IPS-11a (cell line): ENCODE results near the gene PIGT.
A peak's percentile ranks its signal among the peaks of the same experiment; 100 is the strongest.

Experiments used
- H3K4me3 ChIP-seq: one replicate; pipeline ENCODE4 v1.5.1; 2013; ENCODE audit warnings: low read depth, low read length, control low read depth

Gene PIGT

DNA sequence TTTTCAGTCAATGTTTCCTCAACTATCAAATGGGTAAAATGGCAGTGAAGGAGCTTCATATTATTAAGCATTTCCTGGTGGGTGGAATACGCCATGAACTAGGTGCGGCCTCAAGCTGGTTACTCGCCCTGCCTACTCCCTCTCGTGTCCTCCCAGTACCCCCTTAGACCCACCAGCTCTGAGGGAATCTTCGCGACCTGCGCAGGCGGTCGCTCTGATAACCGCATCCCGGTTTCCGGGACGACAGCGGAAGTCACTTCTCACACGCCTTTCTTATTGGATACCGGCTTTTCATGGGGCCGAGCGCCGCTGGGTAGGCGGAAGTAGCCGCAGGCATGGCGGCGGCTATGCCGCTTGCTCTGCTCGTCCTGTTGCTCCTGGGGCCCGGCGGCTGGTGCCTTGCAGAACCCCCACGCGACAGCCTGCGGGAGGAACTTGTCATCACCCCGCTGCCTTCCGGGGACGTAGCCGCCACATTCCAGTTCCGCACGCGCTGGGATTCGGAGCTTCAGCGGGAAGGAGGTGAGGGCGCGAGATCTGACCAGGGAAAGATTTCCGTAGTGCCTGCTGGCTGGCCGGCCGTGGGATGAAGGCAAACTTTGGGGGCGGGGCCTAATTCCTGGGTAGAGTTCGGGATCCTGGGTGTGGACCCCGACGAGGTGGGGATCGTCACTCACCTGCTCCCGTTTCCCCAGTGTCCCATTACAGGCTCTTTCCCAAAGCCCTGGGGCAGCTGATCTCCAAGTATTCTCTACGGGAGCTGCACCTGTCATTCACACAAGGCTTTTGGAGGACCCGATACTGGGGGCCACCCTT is at the start of gene PIGT:
Gene PIGT, plus strand, starts transcription at position 320 of the 816 bp plus-strand sequence. Its CDS starts 16 bp downstream, at position 336.
- peak within 1 kb of the TSS; percentile 95 for H3K4me3 ChIP-seq

- H3K4me3 ChIP-seq: no peak overlapping the region
Measured at GRCh38 chr20:45366192-45366591, 49.7 kb upstream of the PIGT start.

GRCh38 chr20:45366631-45367030 is 49.3 kb upstream of the PIGT start:
- H3K4me3 ChIP-seq: no peak overlapping the region

- H3K4me3 ChIP-seq: no peak overlapping the region
Measured at GRCh38 chr20:45367126-45367525, 48.8 kb upstream of the PIGT start.

- H3K4me3 ChIP-seq: no peak overlapping the region
Measured at GRCh38 chr20:45368221-45368980, 47.5 kb upstream of the PIGT start.

GRCh38 chr20:45370571-45371160 is 45.3 kb upstream of the PIGT start:
- H3K4me3 ChIP-seq: no peak overlapping the region

DNA sequence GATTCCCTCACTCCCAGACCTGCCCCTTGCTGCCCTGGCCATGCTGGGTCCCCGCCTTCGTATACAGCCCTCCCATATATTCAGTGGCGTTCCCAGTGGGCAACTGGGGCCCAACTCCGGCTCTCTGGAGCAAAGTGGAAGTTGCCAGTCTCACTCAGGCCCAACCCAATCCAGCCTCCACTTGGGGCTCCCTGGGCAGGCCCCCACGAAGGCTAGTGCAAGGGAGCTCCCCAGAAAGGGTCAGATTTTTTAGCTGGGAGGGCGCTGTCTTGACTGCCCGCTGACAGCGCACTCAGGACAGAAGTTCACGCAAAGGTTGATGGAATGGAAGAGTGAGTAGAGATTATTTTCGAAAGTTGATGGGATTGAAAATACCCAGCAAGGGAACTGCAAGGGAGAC is 43.7 kb upstream of the PIGT start:
- H3K4me3 ChIP-seq: no peak overlapping the region

DNA sequence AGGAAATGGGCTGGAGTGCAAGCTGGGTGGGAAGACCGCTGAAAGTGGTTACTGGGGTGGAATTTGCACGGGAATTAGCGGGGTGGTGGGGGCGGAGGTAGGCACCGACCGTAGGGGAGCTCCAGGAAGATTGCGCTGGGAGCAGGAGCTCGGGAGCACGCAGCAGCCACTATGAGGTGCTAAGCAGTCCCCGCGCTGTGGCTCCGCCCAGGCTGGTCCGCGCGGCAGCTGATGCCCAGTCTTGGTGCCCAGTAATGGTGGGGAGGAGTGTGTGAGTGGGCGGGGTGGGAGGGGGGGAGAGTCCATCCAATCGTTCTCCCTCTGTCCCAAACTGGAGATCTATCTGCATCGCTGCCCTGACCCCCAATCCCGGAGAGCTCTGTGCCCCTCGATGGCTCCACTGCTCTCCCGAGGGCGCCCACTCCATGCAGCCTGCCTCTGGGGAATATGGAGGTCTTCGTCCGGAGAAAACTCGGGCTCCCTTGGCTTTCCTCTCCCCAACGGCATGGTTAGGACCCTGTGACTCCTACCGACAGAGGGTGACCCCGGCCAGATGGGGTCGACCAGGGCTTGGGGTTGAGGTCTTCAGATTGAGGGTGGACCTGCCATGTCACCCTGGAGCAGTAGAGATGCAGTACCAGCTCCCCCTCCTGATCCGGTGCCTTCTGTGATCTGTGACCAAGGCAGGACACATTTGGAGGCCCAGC is 43.1 kb upstream of the PIGT start:
- peak overlapping the region; percentile 29 for H3K4me3 ChIP-seq

DNA sequence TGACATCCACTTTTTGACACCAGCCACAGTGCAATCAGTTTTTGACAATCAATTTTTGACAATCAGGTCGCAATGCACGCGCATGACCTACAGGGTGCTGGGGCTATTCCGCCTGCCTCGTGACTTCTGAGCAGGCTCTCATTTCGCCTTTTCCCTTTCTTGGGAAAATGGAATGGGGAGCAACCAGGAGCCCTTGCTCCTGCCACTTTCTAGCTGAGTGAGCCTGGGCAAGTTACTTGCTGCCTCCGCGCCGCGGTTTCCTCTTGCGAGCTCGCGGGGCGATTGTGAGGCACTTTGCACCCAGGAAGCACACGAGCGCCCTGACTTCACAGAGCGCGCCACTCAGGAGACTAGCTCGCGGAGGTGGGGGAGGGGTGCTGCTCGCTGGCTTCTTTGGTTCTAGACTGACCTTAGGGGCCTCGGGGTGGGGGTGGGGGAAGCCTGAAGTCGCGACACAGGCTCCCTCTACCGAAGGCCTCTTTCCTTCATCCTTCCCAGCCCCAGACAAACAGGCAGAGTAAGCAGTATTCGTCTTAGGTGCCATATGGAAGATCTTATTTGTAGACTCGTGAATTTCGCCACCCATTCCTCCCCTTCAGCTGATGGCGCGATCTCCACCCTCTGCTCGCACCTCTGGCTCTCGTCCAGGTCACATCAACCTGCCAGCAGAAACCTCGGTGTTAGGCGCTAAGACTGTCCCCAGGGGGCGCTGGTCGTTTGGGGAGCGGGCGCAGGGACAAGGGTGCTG is 42.4 kb upstream of the PIGT start:
- H3K4me3 ChIP-seq: peak overlapping the region; percentile 29

- no peak overlapping the region for H3K4me3 ChIP-seq
Measured at GRCh38 chr20:45374101-45374467, 41.9 kb upstream of the PIGT start.

GRCh38 chr20:45374966-45375365 is 41.0 kb upstream of the PIGT start:
- H3K4me3 ChIP-seq: no peak overlapping the region

DNA sequence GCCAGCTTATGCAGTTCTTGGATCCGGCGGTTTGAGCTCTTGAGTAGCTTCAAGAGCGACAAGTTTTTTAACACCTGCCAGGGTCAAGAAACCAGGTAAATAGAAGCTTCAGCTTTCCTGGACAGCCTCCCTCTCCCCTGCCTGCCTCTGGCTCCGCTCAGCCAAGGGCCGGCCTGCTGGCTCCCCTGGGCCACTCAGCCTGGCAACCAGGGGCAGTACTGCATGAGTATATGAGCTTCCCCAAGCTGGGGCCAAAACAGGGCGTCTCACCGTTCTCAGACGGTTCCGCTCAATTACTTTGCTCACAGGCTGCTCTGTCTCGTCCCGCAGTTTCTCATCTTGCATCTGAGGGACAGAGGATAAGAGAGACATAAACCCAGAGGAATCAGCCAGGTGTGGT is 38.7 kb upstream of the PIGT start:
- H3K4me3 ChIP-seq: no peak overlapping the region

GRCh38 chr20:45378191-45378590 is 37.8 kb upstream of the PIGT start, which contains the start of gene TP53TG5:
Gene TP53TG5 (minus strand): TSS chr20:45378325. CDS start chr20:45378236, 89 bp downstream.
- H3K4me3 ChIP-seq: no peak within 1 kb of the TSS

DNA sequence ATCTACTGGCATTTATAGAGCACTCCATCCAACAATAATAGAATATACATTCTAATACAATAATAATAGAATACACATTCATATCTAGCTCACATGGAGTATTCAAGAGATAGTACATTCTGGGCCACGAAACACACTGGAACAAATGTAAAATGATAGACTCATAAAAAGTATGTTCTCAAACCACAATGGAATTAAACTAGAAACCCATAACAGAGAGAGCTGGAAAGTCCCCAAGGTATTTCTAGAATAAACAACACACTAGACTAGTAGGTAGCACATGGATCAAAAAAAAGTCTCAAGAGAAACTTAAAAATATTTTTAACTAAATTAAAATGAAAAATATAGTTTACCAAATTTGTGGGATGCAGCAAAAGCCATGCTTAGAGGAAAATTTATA is 28.7 kb upstream of the PIGT start:
- no peak overlapping the region for H3K4me3 ChIP-seq

GRCh38 chr20:45390931-45391330 is 25.0 kb upstream of the PIGT start:
- no peak overlapping the region for H3K4me3 ChIP-seq

GRCh38 chr20:45391559-45391958 is 24.4 kb upstream of the PIGT start:
- H3K4me3 ChIP-seq: no peak overlapping the region

DNA sequence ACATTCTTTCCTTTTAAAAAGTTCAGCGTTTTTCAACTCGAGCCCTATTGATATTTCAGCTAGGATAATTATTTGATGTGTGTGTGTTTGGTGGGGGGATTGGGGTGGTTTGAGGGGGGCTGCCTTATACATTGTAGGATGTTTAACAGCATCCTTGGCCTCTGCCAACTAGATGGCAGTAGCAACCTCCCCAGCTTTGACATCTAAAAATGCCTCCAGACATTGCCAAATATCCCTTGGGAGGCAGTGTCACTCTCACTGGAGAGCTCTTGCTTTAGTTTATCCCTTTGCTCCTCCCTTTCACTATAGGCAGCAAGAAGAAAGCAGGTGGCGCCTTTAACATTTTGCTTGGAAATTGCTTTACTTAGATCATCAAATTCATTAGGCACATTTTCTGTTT is 23.2 kb upstream of the PIGT start:
- no peak overlapping the region for H3K4me3 ChIP-seq

DNA sequence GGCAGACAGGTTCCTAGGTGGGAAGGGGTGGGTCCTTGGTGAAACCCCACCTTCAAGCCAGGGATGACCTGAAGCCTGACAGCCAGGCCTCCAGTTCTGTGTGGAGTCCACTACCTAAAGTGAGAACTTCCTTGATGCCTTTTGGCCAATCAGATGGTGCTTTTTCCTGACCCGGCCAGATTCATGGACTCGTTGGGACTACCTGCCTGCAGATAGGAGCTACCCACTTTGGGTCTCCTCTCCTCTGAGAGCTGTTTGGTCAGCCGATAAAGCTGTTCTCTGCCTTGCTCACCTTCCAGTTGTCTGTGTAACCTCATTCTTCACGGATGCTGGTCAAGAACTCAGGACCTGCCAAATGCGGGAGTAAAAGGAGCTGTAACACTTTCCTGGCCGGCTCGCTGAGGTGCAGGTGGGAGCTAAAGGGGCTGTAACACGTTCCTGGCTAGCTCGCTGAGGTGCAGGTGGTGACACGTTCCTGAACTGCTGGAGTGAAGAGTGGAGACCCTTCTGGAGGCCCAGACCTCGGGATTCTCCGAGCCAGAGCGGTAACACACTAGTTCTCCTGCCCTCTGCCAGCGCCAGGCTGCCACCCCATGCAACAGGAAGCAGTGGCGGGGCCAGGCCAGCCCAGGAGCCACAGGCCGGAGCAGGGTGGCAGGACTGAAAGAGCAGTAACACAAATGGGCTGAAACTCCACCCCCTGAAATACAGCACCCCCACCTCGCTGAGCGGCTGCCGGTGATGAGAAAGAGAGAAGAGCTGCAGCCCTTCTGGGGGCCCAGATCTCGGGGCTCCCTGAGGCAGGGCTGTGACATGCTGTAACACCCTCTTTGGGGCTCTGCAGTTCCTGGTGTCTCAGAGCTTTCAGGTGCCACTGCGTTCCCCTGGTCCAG is 21.5 kb upstream of the PIGT start:
- H3K4me3 ChIP-seq: no peak overlapping the region

DNA sequence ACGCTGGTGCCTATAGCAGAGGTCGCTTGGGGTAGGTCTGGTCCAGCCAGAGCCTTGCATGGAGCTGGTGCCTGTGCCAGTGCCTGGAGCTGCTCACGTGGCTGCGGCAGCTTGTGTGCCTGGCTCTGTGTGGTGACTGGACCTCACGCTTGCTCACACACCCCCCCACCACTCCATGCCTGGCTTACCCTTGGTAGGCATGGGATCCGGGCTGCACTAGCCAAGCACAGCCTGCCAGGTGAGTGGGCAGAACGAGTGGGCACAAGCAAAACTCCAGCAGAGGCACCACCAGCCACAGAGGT is 20.9 kb upstream of the PIGT start:
- H3K4me3 ChIP-seq: no peak overlapping the region

DNA sequence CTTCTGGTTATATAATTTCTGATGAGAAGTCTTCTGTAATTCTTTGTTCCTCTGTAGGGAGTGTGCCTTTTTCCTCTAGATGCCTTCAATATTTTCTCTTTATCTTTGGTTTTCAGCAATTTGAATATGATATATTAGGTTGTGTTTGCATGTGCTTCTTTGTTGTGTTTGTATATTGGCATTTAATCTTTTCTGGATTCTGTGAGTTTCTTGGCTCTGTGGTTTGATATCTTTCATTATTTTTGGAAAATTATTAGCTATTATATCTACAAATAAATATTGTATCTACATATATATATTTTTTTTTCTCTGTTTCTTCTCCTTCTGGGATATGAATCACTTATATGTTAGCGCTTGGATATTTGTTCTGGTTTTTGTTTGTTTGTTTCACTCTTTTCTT is 16.9 kb upstream of the PIGT start:
- H3K4me3 ChIP-seq: no peak overlapping the region
